ENCODE measurements around the gene RHBDD2. TPM values are rescaled to one million over a fixed set of nuclear protein-coding genes. Genes with fewer than 3 reads are reported as not detected.
A peak's percentile ranks its signal among the peaks of the same experiment; 100 is the strongest.
"Not testable (repeated sequence)": the region's sequence is repeated elsewhere in the genome, so short reads cannot be mapped to it uniquely, and the experiment has no call there.

Gene RHBDD2
- polyA plus RNA-seq (2013): 30.0 TPM

- no peaks in the 10 kb centered on the region for H3K9me3 ChIP-seq (ENCODE audit: control extremely low read depth in 1 of 5, control insufficient read depth in 4 of 5, insufficient read depth in 2 of 5, low read depth in 1 of 5, low read length in 4 of 5)
- H3K27ac ChIP-seq (ENCODE audit: insufficient read depth in 1 of 2, low read depth in 1 of 2, low read length in 2 of 2, poor library complexity in 1 of 2, severe bottlenecking in 2 of 2): peak within 1 kb of the TSS in 1 of 2 experiments; percentile 60
- peak within 1 kb of the TSS; percentile 62 to 91 (median 83) for H3K4me3 ChIP-seq (ENCODE audit: control insufficient read depth in 1 of 7, extremely low read depth in 1 of 7, insufficient read depth in 4 of 7, low read depth in 2 of 7, low read length in 6 of 7)
- POLR2A ChIA-PET: no interaction called here
- peaks cover 12 to 23% (median 16%) of the 10 kb centered on the region in 4 experiments for H3K4me1 ChIP-seq (ENCODE audit: control extremely low read depth in 1 of 4, control insufficient read depth in 4 of 4, insufficient read depth in 4 of 4, low read length in 3 of 4)
- H3K36me3 ChIP-seq (ENCODE audit: control insufficient read depth in 4 of 4, insufficient read depth in 4 of 4, low read length in 3 of 4): peaks cover 4 to 32% (median 15%) of the 10 kb centered on the region in 4 experiments
- CTCF ChIA-PET: interaction anchor here (1.0 to 2.9 kb wide), 3 partner anchors 10 to 14 kb away, joined by 3 to 13 read pairs (median 3); no protein-coding TSS in a partner anchor
- H3K27me3 ChIP-seq (replicated peaks in 2 of 5; ENCODE audit: control insufficient read depth in 4 of 5, insufficient read depth in 5 of 5, low read length in 4 of 5): no peaks in the 10 kb centered on the region
- WGBS (ENCODE audit: insufficient coverage): 1% methylated on average over 48 of the region's 65 CpGs
- DNase-seq: peak; percentile 91 to 94 (median 93)
These were observed at the start of gene RHBDD2 for GRCh38 chr7:75878769-75879611. TSS of gene RHBDD2 (plus strand) at chr7:75879034. CDS start at chr7:75879083, 49 bp downstream.

DNA sequence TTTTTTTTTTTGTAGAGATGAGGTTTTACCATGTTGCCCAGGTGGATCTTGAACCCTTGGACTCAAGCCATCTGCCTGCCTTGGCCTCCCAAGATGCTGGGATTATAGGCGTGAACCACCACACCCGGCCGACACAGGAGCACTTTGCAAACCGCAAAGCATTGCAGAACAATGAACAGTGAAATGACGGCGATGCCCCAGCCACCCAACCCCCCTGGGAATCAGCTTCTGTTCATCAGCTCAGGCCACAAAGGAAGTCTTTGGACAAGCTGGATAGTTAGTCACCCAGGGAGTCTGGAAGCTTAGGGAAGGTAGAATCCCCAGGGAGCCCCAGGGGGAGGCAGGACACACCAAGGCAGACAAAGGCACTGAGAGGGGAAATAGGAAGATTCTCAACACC, 49.2 kb upstream of the RHBDD2 start:
- H3K36me3 ChIP-seq (ENCODE audit: control insufficient read depth in 4 of 4, insufficient read depth in 4 of 4, low read length in 3 of 4); POLR2A ChIA-PET; H3K27ac ChIP-seq (ENCODE audit: insufficient read depth in 1 of 2, low read depth in 1 of 2, low read length in 2 of 2, poor library complexity in 1 of 2, severe bottlenecking in 2 of 2); CTCF ChIA-PET; H3K4me1 ChIP-seq (ENCODE audit: control extremely low read depth in 1 of 4, control insufficient read depth in 4 of 4, insufficient read depth in 4 of 4, low read length in 3 of 4); H3K4me3 ChIP-seq (ENCODE audit: control insufficient read depth in 1 of 7, extremely low read depth in 1 of 7, insufficient read depth in 4 of 7, low read depth in 2 of 7, low read length in 6 of 7); H3K27me3 ChIP-seq (replicated peaks in 2 of 5; ENCODE audit: control insufficient read depth in 4 of 5, insufficient read depth in 5 of 5, low read length in 4 of 5); DNase-seq; H3K9me3 ChIP-seq (ENCODE audit: control extremely low read depth in 1 of 5, control insufficient read depth in 4 of 5, insufficient read depth in 2 of 5, low read depth in 1 of 5, low read length in 4 of 5): not testable (repeated sequence)
- 72% methylated on average over 5 of the region's 6 CpGs for WGBS (ENCODE audit: insufficient coverage)

- 94% methylated on average over 4 of the region's 6 CpGs for WGBS (ENCODE audit: insufficient coverage)
- Histone ChIP-seq H3K36me3 (ENCODE audit: control insufficient read depth in 4 of 4, insufficient read depth in 4 of 4, low read length in 3 of 4) (no peaks in the 10 kb centered on the region), H3K4me1 (ENCODE audit: control extremely low read depth in 1 of 4, control insufficient read depth in 4 of 4, insufficient read depth in 4 of 4, low read length in 3 of 4) (no peaks in the 10 kb centered on the region), H3K9me3 (ENCODE audit: control extremely low read depth in 1 of 5, control insufficient read depth in 4 of 5, insufficient read depth in 2 of 5, low read depth in 1 of 5, low read length in 4 of 5) (no peaks in the 10 kb centered on the region), H3K27me3 (replicated peaks in 2 of 5; ENCODE audit: control insufficient read depth in 4 of 5, insufficient read depth in 5 of 5, low read length in 4 of 5) (peaks cover 0 to 2% (median 0%) of the 10 kb centered on the region in 5 experiments), H3K4me3 (ENCODE audit: control insufficient read depth in 1 of 7, extremely low read depth in 1 of 7, insufficient read depth in 4 of 7, low read depth in 2 of 7, low read length in 6 of 7) (no peak overlapping the region), H3K27ac (ENCODE audit: insufficient read depth in 1 of 2, low read depth in 1 of 2, low read length in 2 of 2, poor library complexity in 1 of 2, severe bottlenecking in 2 of 2) (no peak overlapping the region)
- ChIA-PET POLR2A (no interaction called here), CTCF (no interaction called here)
- DNase-seq: no peak
These were observed 47.9 kb upstream of the RHBDD2 start for GRCh38 chr7:75830978-75831377.

- no CpG with 5 or more reads among the region's 6 CpGs for WGBS (ENCODE audit: insufficient coverage)
- H3K27me3 ChIP-seq (replicated peaks in 2 of 5; ENCODE audit: control insufficient read depth in 4 of 5, insufficient read depth in 5 of 5, low read length in 4 of 5); CTCF ChIA-PET; H3K27ac ChIP-seq (ENCODE audit: insufficient read depth in 1 of 2, low read depth in 1 of 2, low read length in 2 of 2, poor library complexity in 1 of 2, severe bottlenecking in 2 of 2); H3K9me3 ChIP-seq (ENCODE audit: control extremely low read depth in 1 of 5, control insufficient read depth in 4 of 5, insufficient read depth in 2 of 5, low read depth in 1 of 5, low read length in 4 of 5); H3K4me1 ChIP-seq (ENCODE audit: control extremely low read depth in 1 of 4, control insufficient read depth in 4 of 4, insufficient read depth in 4 of 4, low read length in 3 of 4); POLR2A ChIA-PET; H3K36me3 ChIP-seq (ENCODE audit: control insufficient read depth in 4 of 4, insufficient read depth in 4 of 4, low read length in 3 of 4); H3K4me3 ChIP-seq (ENCODE audit: control insufficient read depth in 1 of 7, extremely low read depth in 1 of 7, insufficient read depth in 4 of 7, low read depth in 2 of 7, low read length in 6 of 7); DNase-seq: not testable (repeated sequence)
These were observed 45.2 kb upstream of the RHBDD2 start for GRCh38 chr7:75833662-75834061.

DNA sequence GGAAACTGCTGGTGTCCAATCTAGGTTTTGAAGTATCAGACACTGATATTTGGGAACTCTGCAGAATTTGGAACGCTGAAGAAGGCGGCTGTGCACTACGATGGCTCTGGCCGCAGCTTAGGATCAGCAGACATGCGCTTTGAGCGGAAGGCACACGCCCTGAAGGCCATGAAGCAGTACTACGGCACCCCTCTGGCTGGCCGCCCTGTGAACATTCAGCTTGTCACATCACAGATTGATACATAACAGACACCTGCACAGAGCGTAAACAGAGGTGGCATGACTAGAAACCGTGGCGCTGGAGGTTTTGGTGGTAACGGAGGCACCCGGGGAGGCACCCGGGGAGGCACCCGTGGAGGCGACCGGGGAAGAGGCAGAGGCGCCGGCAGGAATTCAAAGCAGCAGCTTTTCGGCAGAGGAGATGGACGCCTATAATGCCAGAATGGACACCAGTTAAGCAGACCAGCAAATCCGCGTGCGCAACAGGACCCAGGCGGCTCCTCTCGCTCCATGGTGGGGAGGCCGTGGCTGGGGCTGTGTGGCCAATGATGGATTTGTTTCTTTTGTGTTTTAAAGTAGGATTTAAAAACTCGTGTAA, 43.0 kb upstream of the RHBDD2 start:
- H3K4me1 ChIP-seq (ENCODE audit: control extremely low read depth in 1 of 4, control insufficient read depth in 4 of 4, insufficient read depth in 4 of 4, low read length in 3 of 4): no peaks in the 10 kb centered on the region
- ChIA-PET POLR2A (no interaction called here), CTCF (interaction anchor here (0.6 kb wide), 1 partner anchor 228 kb away, joined by 3 read pairs; no protein-coding TSS in a partner anchor)
- H3K9me3 ChIP-seq (ENCODE audit: control extremely low read depth in 1 of 5, control insufficient read depth in 4 of 5, insufficient read depth in 2 of 5, low read depth in 1 of 5, low read length in 4 of 5): no peaks in the 10 kb centered on the region
- no peaks in the 10 kb centered on the region for H3K36me3 ChIP-seq (ENCODE audit: control insufficient read depth in 4 of 4, insufficient read depth in 4 of 4, low read length in 3 of 4)
- no peak overlapping the region for H3K4me3 ChIP-seq (ENCODE audit: control insufficient read depth in 1 of 7, extremely low read depth in 1 of 7, insufficient read depth in 4 of 7, low read depth in 2 of 7, low read length in 6 of 7)
- DNase-seq: no peak
- H3K27ac ChIP-seq (ENCODE audit: insufficient read depth in 1 of 2, low read depth in 1 of 2, low read length in 2 of 2, poor library complexity in 1 of 2, severe bottlenecking in 2 of 2): no peak overlapping the region
- H3K27me3 ChIP-seq (replicated peaks in 2 of 5; ENCODE audit: control insufficient read depth in 4 of 5, insufficient read depth in 5 of 5, low read length in 4 of 5): peaks cover 0 to 2% (median 0%) of the 10 kb centered on the region in 5 experiments
- 97% methylated on average over 22 of the region's 29 CpGs for WGBS (ENCODE audit: insufficient coverage)

- Histone ChIP-seq H3K4me1 (ENCODE audit: control extremely low read depth in 1 of 4, control insufficient read depth in 4 of 4, insufficient read depth in 4 of 4, low read length in 3 of 4) (no peaks in the 10 kb centered on the region), H3K4me3 (ENCODE audit: control insufficient read depth in 1 of 7, extremely low read depth in 1 of 7, insufficient read depth in 4 of 7, low read depth in 2 of 7, low read length in 6 of 7) (no peak overlapping the region), H3K27ac (ENCODE audit: insufficient read depth in 1 of 2, low read depth in 1 of 2, low read length in 2 of 2, poor library complexity in 1 of 2, severe bottlenecking in 2 of 2) (no peak overlapping the region), H3K9me3 (ENCODE audit: control extremely low read depth in 1 of 5, control insufficient read depth in 4 of 5, insufficient read depth in 2 of 5, low read depth in 1 of 5, low read length in 4 of 5) (no peaks in the 10 kb centered on the region), H3K36me3 (ENCODE audit: control insufficient read depth in 4 of 4, insufficient read depth in 4 of 4, low read length in 3 of 4) (no peaks in the 10 kb centered on the region), H3K27me3 (replicated peaks in 2 of 5; ENCODE audit: control insufficient read depth in 4 of 5, insufficient read depth in 5 of 5, low read length in 4 of 5) (no peaks in the 10 kb centered on the region)
- ChIA-PET POLR2A (no interaction called here), CTCF (no interaction called here)
- no peak for DNase-seq
- 100% methylated on average over 1 of the region's 7 CpGs for WGBS (ENCODE audit: insufficient coverage)
These were observed 42.0 kb upstream of the RHBDD2 start for GRCh38 chr7:75836798-75837197.

DNA sequence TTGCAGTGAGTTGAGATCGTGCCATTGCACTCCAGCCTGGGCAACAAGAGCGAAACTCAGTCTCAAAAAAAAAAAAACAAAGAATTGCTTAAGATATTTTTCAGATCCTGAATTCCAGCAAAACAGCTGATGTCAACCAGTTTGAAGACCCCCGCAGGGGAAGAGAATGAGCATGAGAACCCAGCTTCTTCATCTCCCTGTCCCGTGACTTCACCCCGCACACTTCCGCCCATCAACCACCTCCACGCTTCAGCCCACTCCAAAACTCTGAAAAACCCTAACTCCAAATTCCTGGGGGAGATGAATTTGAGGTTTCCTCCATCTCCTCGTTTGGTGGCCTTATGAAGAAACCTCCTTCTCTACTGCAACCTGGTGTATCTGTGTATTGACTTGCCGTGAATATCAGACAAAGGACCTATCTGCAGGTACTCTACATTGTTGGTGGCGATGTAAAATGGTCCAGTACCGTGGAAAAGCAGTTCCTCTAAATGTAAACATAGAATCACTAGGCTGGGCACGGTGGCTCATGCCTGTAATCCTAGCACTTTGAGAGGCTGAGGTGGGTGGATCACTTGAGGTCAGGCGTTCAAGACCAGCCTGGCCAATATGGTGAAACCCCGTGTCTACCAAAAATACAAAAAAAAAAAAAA, 40.4 kb upstream of the RHBDD2 start:
- H3K4me3 ChIP-seq (ENCODE audit: control insufficient read depth in 1 of 7, extremely low read depth in 1 of 7, insufficient read depth in 4 of 7, low read depth in 2 of 7, low read length in 6 of 7); H3K27me3 ChIP-seq (replicated peaks in 2 of 5; ENCODE audit: control insufficient read depth in 4 of 5, insufficient read depth in 5 of 5, low read length in 4 of 5); H3K36me3 ChIP-seq (ENCODE audit: control insufficient read depth in 4 of 4, insufficient read depth in 4 of 4, low read length in 3 of 4); CTCF ChIA-PET; POLR2A ChIA-PET; DNase-seq; H3K27ac ChIP-seq (ENCODE audit: insufficient read depth in 1 of 2, low read depth in 1 of 2, low read length in 2 of 2, poor library complexity in 1 of 2, severe bottlenecking in 2 of 2); H3K4me1 ChIP-seq (ENCODE audit: control extremely low read depth in 1 of 4, control insufficient read depth in 4 of 4, insufficient read depth in 4 of 4, low read length in 3 of 4); H3K9me3 ChIP-seq (ENCODE audit: control extremely low read depth in 1 of 5, control insufficient read depth in 4 of 5, insufficient read depth in 2 of 5, low read depth in 1 of 5, low read length in 4 of 5): not testable (repeated sequence)
- WGBS (ENCODE audit: insufficient coverage): 95% methylated on average over 10 of the region's 14 CpGs

Measured in common myeloid progenitor, CD34-positive (primary cell).